Measurements from ENCODE around the gene ATP1A4. TPM values are rescaled to one million over a fixed set of nuclear protein-coding genes. Genes with fewer than 3 reads are reported as not detected.

The ATP1A4 gene
- total RNA-seq, 2 donors from 2014 or later, result 2.8 to 5.2 TPM

DNA sequence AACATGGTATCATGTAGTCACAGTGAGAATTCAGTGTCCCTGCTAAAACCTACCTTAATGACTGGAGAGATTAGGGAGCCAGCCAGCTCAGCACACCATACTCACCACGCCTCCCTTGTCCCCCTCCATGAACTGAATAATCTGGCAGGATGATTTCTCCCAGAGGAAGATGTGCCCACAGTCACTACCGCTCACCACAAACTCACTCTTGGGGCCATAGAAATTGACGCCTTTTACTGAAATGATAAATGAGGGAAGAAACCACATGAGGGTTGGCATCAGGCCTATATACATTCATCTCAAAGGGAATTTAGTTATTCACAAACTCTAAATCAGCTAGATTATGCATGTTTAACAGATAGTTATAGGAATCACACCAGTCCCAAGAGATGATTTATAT lies 71.1 kb downstream of the ATP1A4 start:
- TF ChIP-seq, protein P1, sequence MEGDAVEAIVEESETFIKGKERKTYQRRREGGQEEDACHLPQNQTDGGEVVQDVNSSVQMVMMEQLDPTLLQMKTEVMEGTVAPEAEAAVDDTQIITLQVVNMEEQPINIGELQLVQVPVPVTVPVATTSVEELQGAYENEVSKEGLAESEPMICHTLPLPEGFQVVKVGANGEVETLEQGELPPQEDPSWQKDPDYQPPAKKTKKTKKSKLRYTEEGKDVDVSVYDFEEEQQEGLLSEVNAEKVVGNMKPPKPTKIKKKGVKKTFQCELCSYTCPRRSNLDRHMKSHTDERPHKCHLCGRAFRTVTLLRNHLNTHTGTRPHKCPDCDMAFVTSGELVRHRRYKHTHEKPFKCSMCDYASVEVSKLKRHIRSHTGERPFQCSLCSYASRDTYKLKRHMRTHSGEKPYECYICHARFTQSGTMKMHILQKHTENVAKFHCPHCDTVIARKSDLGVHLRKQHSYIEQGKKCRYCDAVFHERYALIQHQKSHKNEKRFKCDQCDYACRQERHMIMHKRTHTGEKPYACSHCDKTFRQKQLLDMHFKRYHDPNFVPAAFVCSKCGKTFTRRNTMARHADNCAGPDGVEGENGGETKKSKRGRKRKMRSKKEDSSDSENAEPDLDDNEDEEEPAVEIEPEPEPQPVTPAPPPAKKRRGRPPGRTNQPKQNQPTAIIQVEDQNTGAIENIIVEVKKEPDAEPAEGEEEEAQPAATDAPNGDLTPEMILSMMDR (IDR thresholded peaks at IDR 0.05), result no peak
- TF ChIP-seq POLR2AphosphoS5 (IDR thresholded peaks at IDR 0.05) (no peak), POLR2A (IDR thresholded peaks at IDR 0.05) (no peak)
- WGBS, result 83% methylated on average over 3 of the region's 3 CpGs
- intact Hi-C loops (cut with DNase I), result no loop called here
- no peaks in the 10 kb centered on the region for H3K9me3 ChIP-seq
- H3K36me3 ChIP-seq, result peaks cover 19 to 25% of the 10 kb centered on the region in 2 donors
- no peaks in the 10 kb centered on the region for H3K4me1 ChIP-seq (replicated peaks)
- H3K27me3 ChIP-seq (replicated peaks; ENCODE audit: insufficient read depth), result no peaks in the 10 kb centered on the region
- H3K27ac ChIP-seq, result no peak overlapping the region
- H3K4me3 ChIP-seq, result no peak overlapping the region
- no peak for DNase-seq (ENCODE audit: low spot score)

DNA sequence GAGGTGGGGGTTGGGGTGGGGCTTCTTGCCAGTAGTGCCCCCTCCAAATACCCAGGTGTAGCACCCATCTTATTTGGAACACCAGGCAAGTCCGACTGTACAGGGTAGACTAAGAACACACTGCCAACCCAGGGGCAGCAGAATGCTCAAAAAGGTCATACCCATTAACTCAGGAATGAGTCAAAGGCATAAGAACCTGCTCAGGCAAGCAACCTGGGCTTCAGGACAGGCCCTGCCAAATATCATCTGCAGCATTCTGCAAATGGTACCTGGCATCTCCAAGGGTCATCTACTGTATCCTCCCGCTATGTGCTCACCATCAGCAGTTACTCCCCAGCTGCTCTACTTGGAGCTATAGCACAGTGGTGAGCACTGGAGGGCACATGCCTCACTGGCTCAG lies 73.2 kb downstream of the ATP1A4 start:
- Histone ChIP-seq H3K4me1 (replicated peaks) (no peaks in the 10 kb centered on the region), H3K4me3 (no peak overlapping the region), H3K36me3 (peaks cover 19 to 25% of the 10 kb centered on the region in 2 donors), H3K27ac (no peak overlapping the region), H3K9me3 (no peaks in the 10 kb centered on the region), H3K27me3 (replicated peaks; ENCODE audit: insufficient read depth) (no peaks in the 10 kb centered on the region)
- no peak for TF ChIP-seq POLR2AphosphoS5 (IDR thresholded peaks at IDR 0.05)
- TF ChIP-seq, protein P1 (IDR thresholded peaks at IDR 0.05), result no peak
- no peak for TF ChIP-seq POLR2A (IDR thresholded peaks at IDR 0.05)
- no peak for DNase-seq (ENCODE audit: low spot score)
- WGBS, result 89% methylated on average over 2 of the region's 2 CpGs
- intact Hi-C loops (cut with DNase I), result no loop called here

DNA sequence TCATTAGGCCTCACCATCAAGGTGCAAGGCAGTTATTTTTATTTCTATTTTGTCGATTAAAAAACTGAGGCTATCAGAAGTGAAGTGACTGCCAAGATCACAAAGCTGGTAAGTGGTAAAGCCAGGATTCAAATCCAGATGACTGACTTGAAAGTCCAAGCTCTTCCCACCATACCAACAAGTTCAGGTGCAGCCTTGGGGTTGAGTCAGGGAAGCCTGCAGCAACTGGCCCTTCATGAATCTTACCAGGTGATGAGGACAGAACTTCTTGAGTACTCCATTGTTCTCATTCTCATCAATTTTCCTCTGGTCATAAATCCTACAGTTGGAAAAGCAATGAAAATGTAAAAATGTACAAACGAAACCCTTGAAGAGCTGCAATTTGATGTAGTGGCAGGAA lies 73.9 kb downstream of the ATP1A4 start:
- WGBS, result 73% methylated on average over 2 of the region's 2 CpGs
- no peaks in the 10 kb centered on the region for H3K9me3 ChIP-seq
- intact Hi-C loops (cut with DNase I), result no loop called here
- peaks cover 19 to 25% of the 10 kb centered on the region in 2 donors for H3K36me3 ChIP-seq
- DNase-seq (ENCODE audit: low spot score), result no peak
- H3K4me3 ChIP-seq, result no peak overlapping the region
- no peak for TF ChIP-seq POLR2A (IDR thresholded peaks at IDR 0.05)
- TF ChIP-seq, protein P1 (IDR thresholded peaks at IDR 0.05), result no peak
- no peak for TF ChIP-seq POLR2AphosphoS5 (IDR thresholded peaks at IDR 0.05)
- no peaks in the 10 kb centered on the region for H3K27me3 ChIP-seq (replicated peaks; ENCODE audit: insufficient read depth)
- H3K27ac ChIP-seq, result no peak overlapping the region
- H3K4me1 ChIP-seq (replicated peaks), result no peaks in the 10 kb centered on the region

DNA sequence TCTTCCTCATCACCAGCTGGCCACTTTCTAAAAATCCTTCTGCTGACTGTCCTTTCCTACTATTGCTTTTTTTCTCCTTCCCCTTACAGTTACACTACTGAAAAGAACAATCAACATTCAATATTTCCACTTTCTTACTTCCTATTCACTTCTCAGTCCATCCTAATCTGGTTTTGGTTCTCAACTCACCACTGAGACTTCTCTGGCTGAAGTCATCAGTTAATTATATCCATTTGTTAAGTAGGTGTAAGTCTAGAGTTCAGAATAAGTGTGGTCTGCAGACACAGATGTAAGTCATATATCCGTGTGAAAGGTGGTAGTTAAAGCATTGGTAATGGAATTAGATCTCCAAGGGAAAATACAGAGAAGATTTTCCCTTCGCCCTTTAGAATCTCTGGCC lies 75.2 kb downstream of the ATP1A4 start:
- Histone ChIP-seq H3K36me3 (peaks cover 18 to 19% of the 10 kb centered on the region in 2 donors), H3K27me3 (replicated peaks; ENCODE audit: insufficient read depth) (no peaks in the 10 kb centered on the region), H3K9me3 (no peaks in the 10 kb centered on the region), H3K27ac (no peak overlapping the region), H3K4me1 (replicated peaks) (no peaks in the 10 kb centered on the region), H3K4me3 (no peak overlapping the region)
- intact Hi-C loops (cut with DNase I), result no loop called here
- 91% methylated on average over 2 of the region's 2 CpGs for WGBS
- no peak for DNase-seq (ENCODE audit: low spot score)
- TF ChIP-seq POLR2A (IDR thresholded peaks at IDR 0.05), result no peak
- TF ChIP-seq, protein P1 (IDR thresholded peaks at IDR 0.05), result no peak
- no peak for TF ChIP-seq POLR2AphosphoS5 (IDR thresholded peaks at IDR 0.05)

DNA sequence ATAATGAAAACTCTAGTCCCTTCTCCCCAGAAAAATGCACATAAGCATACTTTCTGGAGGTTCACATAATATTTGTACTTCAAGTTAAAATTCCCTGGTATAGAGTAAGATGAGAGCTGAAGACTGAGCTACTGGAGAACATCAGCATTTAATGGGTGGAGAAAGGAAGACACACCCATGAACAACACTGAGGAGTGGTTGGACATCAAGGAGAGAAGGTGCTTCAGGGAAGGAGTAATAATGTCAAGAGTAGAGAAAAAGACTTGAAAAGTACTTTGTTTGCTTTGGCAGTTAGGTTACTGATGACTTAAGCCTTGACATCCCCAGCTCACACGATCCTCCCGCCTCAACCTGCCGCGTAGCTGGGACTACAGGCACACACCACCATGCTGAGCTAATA lies 75.6 kb downstream of the ATP1A4 start:
- no peak overlapping the region for H3K4me3 ChIP-seq
- H3K27me3 ChIP-seq (replicated peaks; ENCODE audit: insufficient read depth), result no peaks in the 10 kb centered on the region
- TF ChIP-seq, protein P1 (IDR thresholded peaks at IDR 0.05), result no peak
- TF ChIP-seq POLR2A (IDR thresholded peaks at IDR 0.05) (no peak), POLR2AphosphoS5 (IDR thresholded peaks at IDR 0.05) (no peak)
- H3K4me1 ChIP-seq (replicated peaks), result no peaks in the 10 kb centered on the region
- H3K27ac ChIP-seq, result no peak overlapping the region
- peaks cover 17 to 19% of the 10 kb centered on the region in 2 donors for H3K36me3 ChIP-seq
- WGBS, result 70% methylated on average over 4 of the region's 4 CpGs
- H3K9me3 ChIP-seq, result no peaks in the 10 kb centered on the region
- intact Hi-C loops (cut with DNase I), result no loop called here
- no peak for DNase-seq (ENCODE audit: low spot score)

Measured in prostate gland (tissue), 2 donors.